Omental fat pad (tissue), 4 donors: ENCODE measurements around the gene BCL11B. TPM values are rescaled to one million over a fixed set of nuclear protein-coding genes. Genes with fewer than 3 reads are reported as not detected.

Experiments used
- ATAC-seq: fragments of 150-250 bp; one replicate; pipeline ENCODE4 v1.9.1; 2016; ENCODE audit warnings: mild to moderate bottlenecking, moderate library complexity; ENCODE audit not compliant: low FRiP score
- DNase-seq: peaks from one replicate; pipeline ENCODE4 v3.0.0-alpha.2; 2019; ENCODE audit warnings: low spot score
- total RNA-seq, 4 donors: library from RNA; depleted of rRNA; stranded (reverse); fragments of >200 nt; gene quantifications; one replicate each; pipeline ENCODE4 v1.1.0, GENCODE V29; 2016
- TF ChIP-seq, protein P1 (sequence below), 3 donors: fragments of 450-650 bp; IDR thresholded peaks; one replicate each; pipeline ENCODE4 v1.5.1; 2016 to 2017; ENCODE audit warnings: antibody characterized with exemption in 3 of 3, mild to moderate bottlenecking in 3 of 3, moderate library complexity in 2 of 3

BCL11B gene
- total RNA-seq, 4 donors from 2014 or later = 0.56 to 2.0 (median 0.77) TPM

DNA sequence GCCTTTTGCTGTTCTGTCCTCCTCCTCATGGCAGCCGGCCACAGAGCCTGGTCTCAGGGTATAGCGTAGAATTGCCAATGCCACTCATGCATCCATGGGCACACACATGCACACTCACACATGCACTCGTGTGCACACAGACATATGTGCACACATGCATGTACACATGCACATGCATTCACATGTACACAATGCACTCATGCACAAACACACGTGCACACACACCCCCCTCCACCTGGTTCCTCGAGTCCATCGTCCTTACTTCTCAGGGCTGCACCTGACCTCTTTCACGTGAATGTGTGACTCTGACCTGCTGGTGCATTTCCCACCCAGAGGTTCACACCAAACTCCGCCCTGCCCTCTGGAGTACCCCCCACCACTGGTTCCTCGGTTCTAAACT is 60.6 kb downstream of the BCL11B start:
- TF ChIP-seq, protein P1, sequence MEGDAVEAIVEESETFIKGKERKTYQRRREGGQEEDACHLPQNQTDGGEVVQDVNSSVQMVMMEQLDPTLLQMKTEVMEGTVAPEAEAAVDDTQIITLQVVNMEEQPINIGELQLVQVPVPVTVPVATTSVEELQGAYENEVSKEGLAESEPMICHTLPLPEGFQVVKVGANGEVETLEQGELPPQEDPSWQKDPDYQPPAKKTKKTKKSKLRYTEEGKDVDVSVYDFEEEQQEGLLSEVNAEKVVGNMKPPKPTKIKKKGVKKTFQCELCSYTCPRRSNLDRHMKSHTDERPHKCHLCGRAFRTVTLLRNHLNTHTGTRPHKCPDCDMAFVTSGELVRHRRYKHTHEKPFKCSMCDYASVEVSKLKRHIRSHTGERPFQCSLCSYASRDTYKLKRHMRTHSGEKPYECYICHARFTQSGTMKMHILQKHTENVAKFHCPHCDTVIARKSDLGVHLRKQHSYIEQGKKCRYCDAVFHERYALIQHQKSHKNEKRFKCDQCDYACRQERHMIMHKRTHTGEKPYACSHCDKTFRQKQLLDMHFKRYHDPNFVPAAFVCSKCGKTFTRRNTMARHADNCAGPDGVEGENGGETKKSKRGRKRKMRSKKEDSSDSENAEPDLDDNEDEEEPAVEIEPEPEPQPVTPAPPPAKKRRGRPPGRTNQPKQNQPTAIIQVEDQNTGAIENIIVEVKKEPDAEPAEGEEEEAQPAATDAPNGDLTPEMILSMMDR (IDR thresholded peaks at IDR 0.05) = no peak
- DNase-seq (no peak), ATAC-seq (no peak)

DNA sequence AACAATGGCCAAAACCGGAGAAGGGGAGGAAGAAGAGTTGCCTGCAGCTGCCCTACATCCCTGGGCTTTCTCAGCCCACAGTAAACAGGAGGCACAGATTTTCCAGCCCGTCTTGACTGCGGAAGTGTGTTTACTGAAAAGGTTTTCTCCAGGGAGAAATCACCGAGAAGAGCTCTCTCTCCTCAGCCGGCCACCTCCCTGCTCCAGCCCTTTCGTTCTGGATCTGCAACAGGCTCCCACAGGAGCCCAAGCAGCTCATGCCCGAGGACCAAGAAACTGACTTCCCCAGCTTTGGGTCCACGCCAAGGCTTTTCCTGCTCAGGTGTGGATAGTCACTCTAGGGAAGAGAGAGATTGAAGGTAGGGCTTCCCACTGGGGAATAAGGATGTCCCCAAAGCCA is 61.7 kb downstream of the BCL11B start:
- TF ChIP-seq, protein P1 (IDR thresholded peaks at IDR 0.05) = no peak
- no peak for DNase-seq
- ATAC-seq = no peak

DNA sequence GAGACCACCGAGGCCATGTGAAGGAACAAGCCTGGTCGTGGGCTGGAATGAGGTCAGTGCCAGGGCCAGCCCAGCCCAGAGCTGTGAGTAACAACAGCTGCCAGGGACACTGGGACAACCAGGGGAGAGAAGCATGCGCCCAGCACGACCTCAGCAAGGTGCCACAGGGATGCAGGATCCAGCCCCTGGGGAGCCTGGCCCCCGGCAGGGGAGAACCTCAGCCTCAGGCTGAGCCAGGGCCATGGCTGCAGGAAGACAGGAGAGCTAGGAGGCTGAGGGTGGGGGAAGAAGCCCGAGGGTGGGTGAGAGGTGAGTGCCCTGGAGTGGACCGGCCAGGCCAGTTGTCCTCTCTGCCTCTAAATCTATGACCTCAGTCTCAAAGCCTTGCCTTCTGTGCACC is 62.6 kb downstream of the BCL11B start:
- no peak for ATAC-seq
- TF ChIP-seq, protein P1 (IDR thresholded peaks at IDR 0.05) = no peak
- DNase-seq = no peak

DNA sequence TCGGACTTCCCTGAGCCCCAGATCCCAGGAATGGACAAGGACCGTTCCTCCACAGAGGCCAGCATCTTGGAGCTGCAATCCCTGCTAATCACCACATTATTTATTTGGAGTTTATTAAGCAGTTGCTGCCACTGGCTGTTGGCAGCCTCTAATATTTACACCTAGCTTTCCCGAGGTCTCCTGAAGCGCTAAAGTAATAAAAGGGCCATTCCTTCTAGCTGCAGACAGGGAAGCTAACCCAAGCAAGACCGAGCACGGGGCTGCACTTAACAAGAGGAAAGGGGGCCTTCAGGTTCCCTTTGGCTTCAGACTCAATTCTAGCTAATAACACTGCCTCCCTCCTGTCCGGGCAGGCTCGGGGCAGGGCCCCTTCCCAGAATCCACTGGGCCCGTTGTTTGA is 63.7 kb downstream of the BCL11B start:
- ATAC-seq = no peak
- TF ChIP-seq, protein P1 (IDR thresholded peaks at IDR 0.05) = no peak
- DNase-seq = no peak

DNA sequence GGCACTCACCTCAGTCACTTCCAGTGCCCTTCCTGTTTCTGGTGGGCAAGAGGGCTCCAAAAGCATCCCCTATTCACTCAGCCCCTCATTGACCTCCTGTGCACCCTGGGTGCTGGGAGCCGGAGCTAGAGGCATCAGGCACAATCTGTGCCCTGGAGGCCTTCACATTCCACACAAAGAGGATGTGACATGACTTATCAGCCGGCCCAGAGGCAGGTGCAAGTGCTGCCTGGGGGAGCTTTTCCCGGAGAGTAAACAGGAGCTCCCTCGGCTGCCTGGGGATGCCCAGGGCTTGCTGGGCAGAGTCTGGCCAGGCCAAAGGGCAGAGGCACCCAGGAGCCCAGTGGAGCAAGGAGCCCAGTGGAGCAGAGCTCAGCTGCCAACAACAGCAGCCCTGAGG is 64.5 kb downstream of the BCL11B start:
- ATAC-seq (no peak), DNase-seq (no peak)
- TF ChIP-seq, protein P1 (IDR thresholded peaks at IDR 0.05) = no peak

DNA sequence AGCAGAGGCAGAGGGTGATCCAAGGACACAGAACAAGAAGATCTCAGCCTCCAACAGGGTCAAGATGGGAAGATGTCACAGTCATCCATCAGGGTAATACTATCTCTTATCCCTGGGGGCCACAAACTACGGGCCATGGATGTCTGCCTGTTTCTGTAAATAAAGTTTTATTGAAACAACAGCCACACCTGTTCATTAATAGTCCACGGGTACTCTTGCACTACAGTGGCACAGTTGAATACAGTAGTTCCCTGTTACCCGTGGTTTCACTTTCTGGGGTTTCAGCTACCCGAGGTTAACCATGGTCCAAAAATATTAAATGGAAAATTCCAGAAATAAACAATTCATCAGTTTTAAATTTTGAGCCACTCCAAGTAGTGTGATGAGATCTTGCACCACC is 65.9 kb downstream of the BCL11B start:
- no peak for ATAC-seq
- no peak for DNase-seq
- TF ChIP-seq, protein P1 (IDR thresholded peaks at IDR 0.05) = no peak

DNA sequence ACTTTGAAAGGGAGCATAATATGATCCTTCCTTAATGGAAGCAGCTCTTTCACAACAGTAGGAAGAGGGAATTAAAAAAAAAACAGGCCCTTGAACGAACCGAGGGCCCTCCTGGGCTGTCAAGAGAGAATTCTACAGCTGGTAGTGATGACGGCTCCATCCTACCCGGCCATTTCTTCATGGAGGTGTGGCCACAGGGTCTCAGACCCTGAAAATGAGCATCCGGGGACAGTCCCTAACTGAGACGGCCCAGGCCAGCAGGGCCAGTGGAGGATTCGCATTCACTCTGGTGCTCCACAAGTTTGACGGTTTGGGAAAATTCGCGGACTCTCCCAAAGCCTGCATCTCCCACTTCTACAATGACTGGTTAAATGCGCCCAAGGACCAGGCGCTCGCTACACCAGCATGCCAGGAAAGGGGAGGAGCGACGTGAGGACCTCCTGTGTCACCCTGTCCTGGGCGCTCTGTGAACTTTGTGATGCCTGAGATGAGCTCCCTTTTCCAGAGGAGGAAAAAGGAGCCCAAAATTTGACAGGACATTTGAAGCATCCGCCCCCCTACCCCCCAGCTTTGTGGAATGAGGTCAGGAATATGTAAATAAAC is 66.8 kb downstream of the BCL11B start:
- TF ChIP-seq, protein P1 (IDR thresholded peaks at IDR 0.05) = no peak
- ATAC-seq = no peak
- DNase-seq = no peak
